K562 (cell line): ENCODE results near the gene RBBP8. TPM values are rescaled to one million over a fixed set of nuclear protein-coding genes. Genes with fewer than 3 reads are reported as not detected.

Experiments
- ATAC-seq: fragments of 200-7000 bp; cut with Tn5 transposase; 3 replicates; pipeline ENCODE4 v1.9.1; 2020; ENCODE audit warnings: moderate library complexity
- BruUV-seq: library from RNA; stranded (reverse); fragments of 400-500 nt; replicated peaks from 2 replicates; lab custom pipeline; 2021; lab: Mats Ljungman, UMichigan
- CTCF ChIA-PET: fragments of 300-600 bp; formaldehyde crosslinking; extraction: SDS; loops from one replicate; lab custom pipeline; 2021; ENCODE audit warnings: low intra/inter-chr PET ratio; lab: Yijun Ruan, JAX
- POLR2A ChIA-PET: fragments of 300-600, 350-650 bp; sonication (Branson Sonifier 250); formaldehyde crosslinking; extraction: SDS; loops from one replicate; lab custom pipeline; 2021; ENCODE audit warnings: antibody characterized with exemption, inconsistent platforms; lab: Yijun Ruan, JAX
- DNase-seq, 4 experiments: peaks; one replicate each; pipeline versions ENCODE4 v3.0.0 to v3.0.0-alpha.2; 2011 to 2018; ENCODE audit warnings: low spot score in 3 of 4, mixed read lengths in 3 of 4; ENCODE audit errors: extremely low read depth in 1 of 4
- FAIRE-seq: peaks from 2 replicates; lab custom pipeline; 2011; peaks lifted over from hg19 to GRCh38; lab: Jason Lieb, UNC
- H2AFZ ChIP-seq: 2 replicates; pipeline ENCODE4 v1.6.0; 2011; ENCODE audit warnings: low read depth, low read length, control low read depth, inconsistent platforms
- H3K27ac ChIP-seq: fragments of 200-600 bp; 3 replicates; pipeline ENCODE4 v1.8.0; 2011; ENCODE audit warnings: low read depth, mild to moderate bottlenecking, control low read depth, inconsistent platforms, low read length, moderate library complexity, mixed read lengths; ENCODE audit errors: extremely low read depth
- H3K27me3 ChIP-seq, 2 experiments: fragments of 300-600 bp in 1 of 2; 2 replicates in 1 of 2; 3 replicates in 1 of 2; pipeline versions ENCODE4 v1.6.0 to v1.8.0; 2011; ENCODE audit warnings: inconsistent platforms in 2 of 2, low read length in 2 of 2, mild to moderate bottlenecking in 1 of 2, mixed read lengths in 1 of 2, moderate library complexity in 1 of 2; ENCODE audit not compliant: control insufficient read depth in 2 of 2, insufficient read depth in 2 of 2
- H3K36me3 ChIP-seq: fragments of 300-600 bp; 3 replicates; pipeline ENCODE4 v1.8.0; 2011; ENCODE audit warnings: mild to moderate bottlenecking, low read length, inconsistent platforms; ENCODE audit not compliant: control insufficient read depth, insufficient read depth
- H3K4me1 ChIP-seq, 2 experiments: fragments of 200-600 bp in 1 of 2; replicated peaks in 1 of 2; 2 replicates in 1 of 2; 3 replicates in 1 of 2; pipeline versions ENCODE4 v1.5.1 to v1.8.0; 2011; ENCODE audit warnings: inconsistent platforms in 2 of 2, low read length in 2 of 2, mild to moderate bottlenecking in 1 of 2, mixed read lengths in 1 of 2, moderate library complexity in 1 of 2; ENCODE audit not compliant: control insufficient read depth in 2 of 2, insufficient read depth in 2 of 2
- H3K4me2 ChIP-seq: 2 replicates; pipeline ENCODE4 v1.6.1; 2011; ENCODE audit warnings: low read length, control low read depth, inconsistent platforms, mixed read lengths; ENCODE audit not compliant: insufficient read depth
- H3K4me3 ChIP-seq: fragments of 200-600 bp; sonication (generic), shearing (Covaris generic); 2 replicates; pipeline ENCODE4 v1.5.1; 2016; ENCODE audit warnings: control low read depth, inconsistent platforms
- H3K79me2 ChIP-seq: fragments of 200-600 bp; 3 replicates; pipeline ENCODE4 v1.8.0; 2011; ENCODE audit warnings: low read length, inconsistent platforms; ENCODE audit not compliant: control insufficient read depth, insufficient read depth
- H3K9ac ChIP-seq, 2 experiments: 2 replicates each; pipeline versions ENCODE4 v1.6.0 to v1.6.1; 2011; ENCODE audit warnings: low read depth in 2 of 2, low read length in 2 of 2, control low read depth in 1 of 2, inconsistent platforms in 1 of 2, mild to moderate bottlenecking in 1 of 2, mixed read lengths in 1 of 2; ENCODE audit not compliant: insufficient read depth in 1 of 2
- H3K9me1 ChIP-seq: one replicate; pipeline ENCODE4 v1.6.0; 2011; ENCODE audit warnings: inconsistent platforms, mild to moderate bottlenecking, low read length, moderate library complexity; ENCODE audit not compliant: control insufficient read depth, insufficient read depth
- H3K9me3 ChIP-seq: replicated peaks from 2 replicates; pipeline ENCODE4 v1.5.1; 2011; ENCODE audit warnings: low read depth, low read length, inconsistent platforms; ENCODE audit not compliant: control insufficient read depth, insufficient read depth
- H4K20me1 ChIP-seq: replicated peaks from 2 replicates; pipeline ENCODE4 v1.6.1; 2011; ENCODE audit warnings: low read length, inconsistent platforms, mixed read lengths; ENCODE audit not compliant: control insufficient read depth, insufficient read depth
- BCOR ChIP-seq: fragments of 450-650 bp; IDR thresholded peaks from 2 replicates; pipeline ENCODE4 v1.6.1; 2016
- CHCHD3 ChIP-seq: fragments of 250-450 bp; sonication (Bioruptor Pico); IDR thresholded peaks from 2 replicates; pipeline ENCODE4 v2.1.2; 2022; ENCODE audit warnings: mild to moderate bottlenecking
- CTCFL ChIP-seq: IDR thresholded peaks from 2 replicates; pipeline ENCODE4 v1.6.1; 2011; ENCODE audit warnings: borderline replicate concordance, low read depth, mild to moderate bottlenecking, moderate library complexity, low read length; ENCODE audit not compliant: insufficient read depth, poor library complexity, severe bottlenecking
- EP300 ChIP-seq: IDR thresholded peaks from 2 replicates; pipeline ENCODE4 v1.6.1; 2012; ENCODE audit warnings: low read length, improper control_type of control experiment
- ESRRA ChIP-seq: fragments of 450-650 bp; IDR thresholded peaks from 2 replicates; pipeline ENCODE4 v1.6.1; 2014; ENCODE audit warnings: low read depth, mild to moderate bottlenecking, moderate library complexity, borderline replicate concordance
- GTF2E2 ChIP-seq: fragments of 200-800 bp; sonication (Bioruptor generic); IDR thresholded peaks from 2 replicates; pipeline ENCODE4 v1.6.1; 2016; ENCODE audit warnings: missing genetic modification characterization, missing compliant biosample characterization
- MCM3 ChIP-seq: fragments of 450-650 bp; IDR thresholded peaks from 2 replicates; pipeline ENCODE4 v1.6.1; 2016
- MXD1 ChIP-seq: fragments of 250-450 bp; sonication (Bioruptor Pico); IDR thresholded peaks from 2 replicates; pipeline ENCODE4 v1.8.0; 2021; ENCODE audit warnings: borderline replicate concordance, mild to moderate bottlenecking, moderate library complexity; ENCODE audit not compliant: poor library complexity, severe bottlenecking
- NONO ChIP-seq, 2 experiments: fragments of 200-400 bp in 1 of 2; fragments of 450-650 bp in 1 of 2; formaldehyde crosslinking in 1 of 2; IDR thresholded peaks; 2 replicates each; pipeline ENCODE4 v1.6.1; 2017; ENCODE audit warnings: low read depth in 2 of 2, mild to moderate bottlenecking in 2 of 2, moderate library complexity in 2 of 2, low read length in 1 of 2
- PCBP2 ChIP-seq: fragments of 200-400 bp; formaldehyde crosslinking; IDR thresholded peaks from 2 replicates; pipeline ENCODE4 v1.6.1; 2018; ENCODE audit warnings: low read length, low read depth, mild to moderate bottlenecking, moderate library complexity; ENCODE audit not compliant: poor library complexity, severe bottlenecking
- POLR2B ChIP-seq: fragments of 450-650 bp; IDR thresholded peaks from 2 replicates; pipeline ENCODE4 v1.6.1; 2018; ENCODE audit warnings: low read depth; ENCODE audit not compliant: partially characterized antibody
- RBM14 ChIP-seq: fragments of 200-400 bp; formaldehyde crosslinking; IDR thresholded peaks from 2 replicates; pipeline ENCODE4 v1.6.1; 2018; ENCODE audit warnings: low read depth, mild to moderate bottlenecking, low read length, moderate library complexity, borderline replicate concordance; ENCODE audit not compliant: insufficient read depth
- SPI1 ChIP-seq: IDR thresholded peaks from 2 replicates; pipeline ENCODE4 v1.6.1; 2011; ENCODE audit warnings: low read depth, low read length, control low read depth, borderline replicate concordance
- ZNF764 ChIP-seq: fragments of 250-450 bp; sonication (Bioruptor Pico); IDR thresholded peaks from 2 replicates; pipeline ENCODE4 v1.4.0; 2020; ENCODE audit warnings: low read depth, mild to moderate bottlenecking, moderate library complexity
- WGBS: fragments of 100-300 bp; shearing (Covaris generic); methylation state at CpG from one replicate; pipeline ENCODE4 v1.1.6; 2016; ENCODE audit warnings: low coverage, mixed read lengths; ENCODE audit not compliant: insufficient coverage; ENCODE audit errors: missing lambda C conversion rate; 5-methylcytosine and 5-hydroxymethylcytosine counted together
- in situ Hi-C: fragments of 300-500 bp; cut with MboI; formaldehyde crosslinking; loops from 4 replicates; pipeline ENCODE4 v1.15.0; 2018; ENCODE audit warnings: inconsistent platforms, mixed read lengths
- intact Hi-C: fragments of 100-400 bp; cut with micrococcal nuclease; formaldehyde crosslinking; loops from 2 replicates; pipeline ENCODE4 v1.14.2; 2022
- polyA plus RNA-seq, 8 experiments: library from polyadenylated mRNA; depleted of rRNA in 4 of 8; stranded (reverse) in 5 of 8; unstranded in 3 of 8; fragments of >200 nt; fragmentation: Nextera tagmentation in 2 of 8; fragmentation: Illumina TruSeq in 1 of 8; extraction: Ambion mirVana in 2 of 8; extraction: Trizol in 1 of 8; gene quantifications; 2 replicates each; pipeline versions ENCODE4 v1.2.1 to v1.2.3, GENCODE V29; 2011 to 2014; ENCODE audit warnings: inconsistent platforms in 1 of 8, missing spikeins in 1 of 8
- total RNA-seq, 7 experiments: library from RNA; depleted of rRNA in 6 of 7; stranded (reverse); fragments of >200 nt in 6 of 7; fragmentation: Illumina TruSeq in 2 of 7; extraction: Trizol in 2 of 7; gene quantifications; 2 replicates each; pipeline versions ENCODE4 v1.2.1 to v1.2.3, GENCODE V29; 2011 to 2021; ENCODE audit warnings: low replicate concordance in 1 of 7

Gene RBBP8
- total and polyA plus RNA-seq, 9 of the 15 experiments (the other 6 are each of a cell fraction or from before 2014, with no cell fraction given), result 28.4 to 63.1 (median 48.9) TPM

DNA sequence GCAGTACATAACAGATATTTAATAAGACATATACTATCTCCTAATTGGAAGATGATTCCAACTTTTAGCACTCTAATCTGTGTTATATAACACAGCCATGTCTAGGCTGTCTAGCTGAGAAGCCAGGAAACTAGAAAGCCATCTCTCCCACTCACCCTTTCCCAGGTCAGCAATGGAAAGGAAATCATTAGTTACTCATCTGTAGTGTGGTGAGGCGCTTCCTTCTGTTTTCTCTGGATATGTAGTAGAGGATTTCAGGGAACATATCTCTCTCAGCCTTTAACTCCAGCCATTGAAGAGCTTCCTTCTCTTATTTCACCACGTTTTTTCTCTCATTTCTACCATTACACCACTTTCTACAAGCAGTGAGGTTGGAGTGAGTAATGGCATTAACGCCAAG lies 19.4 kb downstream of the RBBP8 start:
- in situ Hi-C loops, result no loop called here
- FAIRE-seq, result no peak
- no peak overlapping the region for H3K4me3 ChIP-seq
- ATAC-seq, result no peak
- no peak for DNase-seq
- no peak overlapping the region for H3K27ac ChIP-seq
- H3K27me3 ChIP-seq, result no peaks in the 10 kb centered on the region
- intact Hi-C loops, result no loop called here
- no peaks in the 10 kb centered on the region for H3K9me3 ChIP-seq
- no TSS peak for BruUV-seq
- 59% methylated on average over 3 of the region's 3 CpGs for WGBS
- no peak overlapping the region for H3K9ac ChIP-seq
- peaks cover 87% of the 10 kb centered on the region for H3K36me3 ChIP-seq
- no peak overlapping the region for H2AFZ ChIP-seq
- no peaks in the 10 kb centered on the region for H3K9me1 ChIP-seq
- H3K79me2 ChIP-seq, result no peaks in the 10 kb centered on the region
- POLR2A ChIA-PET, result no interaction called here
- H3K4me1 ChIP-seq, result no peaks in the 10 kb centered on the region
- no peaks in the 10 kb centered on the region for H4K20me1 ChIP-seq
- no peak overlapping the region for H3K4me2 ChIP-seq
- CTCF ChIA-PET, result no interaction called here
- TF ChIP-seq PCBP2, result no peak
- no peak for TF ChIP-seq RBM14
- TF ChIP-seq NONO (IDR thresholded peaks at IDR 0.05; ENCODE audit: low read depth in 2 of 2, low read length in 1 of 2), result no peak
- no peak for TF ChIP-seq EP300
- no peak for TF ChIP-seq CTCFL
- no peak for TF ChIP-seq ESRRA
- TF ChIP-seq POLR2B, result no peak
- no peak for TF ChIP-seq MCM3
- TF ChIP-seq GTF2E2 (tag), result no peak
- no peak for TF ChIP-seq BCOR
- TF ChIP-seq MXD1 (CRISPR knock-in tag), result no peak
- no peak for TF ChIP-seq CHCHD3 (CRISPR knock-in tag)
- TF ChIP-seq SPI1, result no peak
- no peak for TF ChIP-seq ZNF764 (CRISPR knock-in tag)
